HepG2 (cell line): ENCODE results near the gene UQCR11. TPM values are rescaled to one million over a fixed set of nuclear protein-coding genes. Genes with fewer than 3 reads are reported as not detected.

Source experiments
- ISL2 ChIP-seq: sonication (generic); formaldehyde crosslinking; IDR thresholded peaks from 2 replicates; pipeline ENCODE4 v1.5.0; 2020; ENCODE audit warnings: missing genetic modification reagents
- MTA3 ChIP-seq: sonication (generic); formaldehyde crosslinking; IDR thresholded peaks from 2 replicates; pipeline ENCODE4 v1.4.0; 2020; ENCODE audit warnings: missing genetic modification reagents
- NFATC3 ChIP-seq: sonication (generic); formaldehyde crosslinking; IDR thresholded peaks from 2 replicates; pipeline ENCODE4 v1.5.1; 2020; ENCODE audit warnings: mild to moderate bottlenecking, missing genetic modification reagents
- NR3C1 ChIP-seq: sonication (generic); formaldehyde crosslinking; IDR thresholded peaks from 2 replicates; pipeline ENCODE4 v1.4.0; 2020; ENCODE audit warnings: missing genetic modification reagents
- PAX8 ChIP-seq: sonication (generic); formaldehyde crosslinking; IDR thresholded peaks from 2 replicates; pipeline ENCODE4 v1.8.0; 2022; ENCODE audit warnings: mild to moderate bottlenecking, missing genetic modification reagents, borderline replicate concordance
- ZBTB39 ChIP-seq: sonication (generic); formaldehyde crosslinking; IDR thresholded peaks from 2 replicates; pipeline ENCODE4 v1.5.0; 2020; ENCODE audit warnings: missing genetic modification reagents
- ZBTB4 ChIP-seq: sonication (generic); formaldehyde crosslinking; IDR thresholded peaks from 2 replicates; pipeline ENCODE4 v1.4.0; 2020; ENCODE audit warnings: missing genetic modification reagents, mild to moderate bottlenecking, borderline replicate concordance
- ZNF230 ChIP-seq: sonication (generic); formaldehyde crosslinking; IDR thresholded peaks from 2 replicates; pipeline ENCODE4 v1.4.0; 2020; ENCODE audit warnings: mild to moderate bottlenecking, missing genetic modification reagents
- ZNF251 ChIP-seq: sonication (generic); formaldehyde crosslinking; IDR thresholded peaks from 2 replicates; pipeline ENCODE4 v1.9.0; 2021; ENCODE audit warnings: mild to moderate bottlenecking, missing genetic modification reagents
- polyA plus RNA-seq, 8 experiments: library from polyadenylated mRNA; depleted of rRNA in 3 of 8; stranded (reverse) in 7 of 8; unstranded in 1 of 8; fragments of >200 nt; fragmentation: Illumina TruSeq in 4 of 8; extraction: Trizol in 4 of 8; gene quantifications; 2 replicates each; pipeline versions ENCODE4 v1.2.1 to v1.2.3, GENCODE V29; 2011 to 2016; ENCODE audit warnings: low read depth in 4 of 8, missing spikeins in 1 of 8, mixed read lengths in 1 of 8; ENCODE audit not compliant: insufficient read depth in 1 of 8
- total RNA-seq, 5 experiments: library from RNA; depleted of rRNA; stranded (reverse); fragments of >200 nt; fragmentation: Illumina TruSeq; extraction: Trizol; gene quantifications; 2 replicates each; pipeline ENCODE4 v1.2.3, GENCODE V29; 2016; ENCODE audit warnings: low read depth in 1 of 5
- TF ChIP-seq, protein P1 (sequence below): IDR thresholded peaks from 2 replicates; pipeline ENCODE4 v1.6.1; 2016; ENCODE audit warnings: mild to moderate bottlenecking
- TF ChIP-seq, protein P2 (sequence below): sonication (generic); formaldehyde crosslinking; IDR thresholded peaks from 2 replicates; pipeline ENCODE4 v1.5.0; 2020; ENCODE audit warnings: missing genetic modification reagents, mild to moderate bottlenecking, borderline replicate concordance
- TF ChIP-seq, protein P3 (sequence below): sonication (generic); formaldehyde crosslinking; IDR thresholded peaks from 2 replicates; pipeline ENCODE4 v1.5.0; 2020; ENCODE audit warnings: mild to moderate bottlenecking, missing genetic modification reagents
- TF ChIP-seq, protein P4 (sequence below): sonication (generic); formaldehyde crosslinking; IDR thresholded peaks from 2 replicates; pipeline ENCODE4 v1.4.0; 2020; ENCODE audit warnings: missing genetic modification reagents, borderline replicate concordance
- TF ChIP-seq, protein P5 (sequence below): sonication (generic); formaldehyde crosslinking; IDR thresholded peaks from 2 replicates; pipeline ENCODE4 v1.5.0; 2020; ENCODE audit warnings: missing genetic modification reagents

UQCR11 gene
- total and polyA plus RNA-seq, 2 of the 13 experiments (the other 11 are each of a cell fraction or from before 2014, with no cell fraction given): 125 to 214 TPM

GRCh38 chr19:1587872-1588271 is 17.4 kb downstream of the UQCR11 start (continued):
- TF ChIP-seq, protein P1, sequence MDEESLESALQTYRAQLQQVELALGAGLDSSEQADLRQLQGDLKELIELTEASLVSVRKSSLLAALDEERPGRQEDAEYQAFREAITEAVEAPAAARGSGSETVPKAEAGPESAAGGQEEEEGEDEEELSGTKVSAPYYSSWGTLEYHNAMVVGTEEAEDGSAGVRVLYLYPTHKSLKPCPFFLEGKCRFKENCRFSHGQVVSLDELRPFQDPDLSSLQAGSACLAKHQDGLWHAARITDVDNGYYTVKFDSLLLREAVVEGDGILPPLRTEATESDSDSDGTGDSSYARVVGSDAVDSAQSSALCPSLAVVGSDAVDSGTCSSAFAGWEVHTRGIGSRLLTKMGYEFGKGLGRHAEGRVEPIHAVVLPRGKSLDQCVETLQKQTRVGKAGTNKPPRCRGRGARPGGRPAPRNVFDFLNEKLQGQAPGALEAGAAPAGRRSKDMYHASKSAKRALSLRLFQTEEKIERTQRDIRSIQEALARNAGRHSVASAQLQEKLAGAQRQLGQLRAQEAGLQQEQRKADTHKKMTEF (CRISPR knock-in tag): no peak
- TF ChIP-seq MTA3 (CRISPR knock-in tag) (no peak), ZBTB39 (no peak), ISL2 (CRISPR knock-in tag) (no peak), ZNF230 (CRISPR knock-in tag) (no peak), ZBTB4 (CRISPR knock-in tag) (no peak), NR3C1 (CRISPR knock-in tag) (no peak), NFATC3 (no peak), PAX8 (CRISPR knock-in tag) (no peak), ZNF251 (CRISPR knock-in tag) (no peak)
- TF ChIP-seq, protein P2, sequence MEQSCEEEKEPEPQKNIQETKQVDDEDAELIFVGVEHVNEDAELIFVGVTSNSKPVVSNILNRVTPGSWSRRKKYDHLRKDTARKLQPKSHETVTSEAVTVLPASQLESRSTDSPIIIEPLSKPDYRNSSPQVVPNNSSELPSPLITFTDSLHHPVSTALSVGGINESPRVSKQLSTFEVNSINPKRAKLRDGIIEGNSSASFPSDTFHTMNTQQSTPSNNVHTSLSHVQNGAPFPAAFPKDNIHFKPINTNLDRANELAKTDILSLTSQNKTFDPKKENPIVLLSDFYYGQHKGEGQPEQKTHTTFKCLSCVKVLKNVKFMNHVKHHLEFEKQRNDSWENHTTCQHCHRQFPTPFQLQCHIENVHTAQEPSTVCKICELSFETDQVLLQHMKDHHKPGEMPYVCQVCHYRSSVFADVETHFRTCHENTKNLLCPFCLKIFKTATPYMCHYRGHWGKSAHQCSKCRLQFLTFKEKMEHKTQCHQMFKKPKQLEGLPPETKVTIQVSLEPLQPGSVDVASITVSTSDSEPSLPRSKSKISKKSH (CRISPR knock-in tag): no peak
- TF ChIP-seq, protein P3, sequence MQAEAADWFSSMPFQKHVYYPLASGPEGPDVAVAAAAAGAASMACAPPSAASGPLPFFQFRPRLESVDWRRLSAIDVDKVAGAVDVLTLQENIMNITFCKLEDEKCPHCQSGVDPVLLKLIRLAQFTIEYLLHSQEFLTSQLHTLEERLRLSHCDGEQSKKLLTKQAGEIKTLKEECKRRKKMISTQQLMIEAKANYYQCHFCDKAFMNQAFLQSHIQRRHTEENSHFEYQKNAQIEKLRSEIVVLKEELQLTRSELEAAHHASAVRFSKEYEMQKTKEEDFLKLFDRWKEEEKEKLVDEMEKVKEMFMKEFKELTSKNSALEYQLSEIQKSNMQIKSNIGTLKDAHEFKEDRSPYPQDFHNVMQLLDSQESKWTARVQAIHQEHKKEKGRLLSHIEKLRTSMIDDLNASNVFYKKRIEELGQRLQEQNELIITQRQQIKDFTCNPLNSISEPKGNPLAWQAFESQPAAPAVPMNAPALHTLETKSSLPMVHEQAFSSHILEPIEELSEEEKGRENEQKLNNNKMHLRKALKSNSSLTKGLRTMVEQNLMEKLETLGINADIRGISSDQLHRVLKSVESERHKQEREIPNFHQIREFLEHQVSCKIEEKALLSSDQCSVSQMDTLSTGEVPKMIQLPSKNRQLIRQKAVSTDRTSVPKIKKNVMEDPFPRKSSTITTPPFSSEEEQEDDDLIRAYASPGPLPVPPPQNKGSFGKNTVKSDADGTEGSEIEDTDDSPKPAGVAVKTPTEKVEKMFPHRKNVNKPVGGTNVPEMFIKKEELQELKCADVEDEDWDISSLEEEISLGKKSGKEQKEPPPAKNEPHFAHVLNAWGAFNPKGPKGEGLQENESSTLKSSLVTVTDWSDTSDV (CRISPR knock-in tag): no peak
- TF ChIP-seq, protein P4, sequence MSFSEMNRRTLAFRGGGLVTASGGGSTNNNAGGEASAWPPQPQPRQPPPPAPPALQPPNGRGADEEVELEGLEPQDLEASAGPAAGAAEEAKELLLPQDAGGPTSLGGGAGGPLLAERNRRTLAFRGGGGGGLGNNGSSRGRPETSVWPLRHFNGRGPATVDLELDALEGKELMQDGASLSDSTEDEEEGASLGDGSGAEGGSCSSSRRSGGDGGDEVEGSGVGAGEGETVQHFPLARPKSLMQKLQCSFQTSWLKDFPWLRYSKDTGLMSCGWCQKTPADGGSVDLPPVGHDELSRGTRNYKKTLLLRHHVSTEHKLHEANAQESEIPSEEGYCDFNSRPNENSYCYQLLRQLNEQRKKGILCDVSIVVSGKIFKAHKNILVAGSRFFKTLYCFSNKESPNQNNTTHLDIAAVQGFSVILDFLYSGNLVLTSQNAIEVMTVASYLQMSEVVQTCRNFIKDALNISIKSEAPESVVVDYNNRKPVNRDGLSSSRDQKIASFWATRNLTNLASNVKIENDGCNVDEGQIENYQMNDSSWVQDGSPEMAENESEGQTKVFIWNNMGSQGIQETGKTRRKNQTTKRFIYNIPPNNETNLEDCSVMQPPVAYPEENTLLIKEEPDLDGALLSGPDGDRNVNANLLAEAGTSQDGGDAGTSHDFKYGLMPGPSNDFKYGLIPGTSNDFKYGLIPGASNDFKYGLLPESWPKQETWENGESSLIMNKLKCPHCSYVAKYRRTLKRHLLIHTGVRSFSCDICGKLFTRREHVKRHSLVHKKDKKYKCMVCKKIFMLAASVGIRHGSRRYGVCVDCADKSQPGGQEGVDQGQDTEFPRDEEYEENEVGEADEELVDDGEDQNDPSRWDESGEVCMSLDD: no peak
- TF ChIP-seq, protein P5, sequence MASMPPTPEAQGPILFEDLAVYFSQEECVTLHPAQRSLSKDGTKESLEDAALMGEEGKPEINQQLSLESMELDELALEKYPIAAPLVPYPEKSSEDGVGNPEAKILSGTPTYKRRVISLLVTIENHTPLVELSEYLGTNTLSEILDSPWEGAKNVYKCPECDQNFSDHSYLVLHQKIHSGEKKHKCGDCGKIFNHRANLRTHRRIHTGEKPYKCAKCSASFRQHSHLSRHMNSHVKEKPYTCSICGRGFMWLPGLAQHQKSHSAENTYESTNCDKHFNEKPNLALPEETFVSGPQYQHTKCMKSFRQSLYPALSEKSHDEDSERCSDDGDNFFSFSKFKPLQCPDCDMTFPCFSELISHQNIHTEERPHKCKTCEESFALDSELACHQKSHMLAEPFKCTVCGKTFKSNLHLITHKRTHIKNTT: no peak
